NCI-H1092 (cell line): ENCODE data around the gene PKIG.

Experiments used
- DNase-seq: peaks from one replicate; lab custom pipeline; 2025; lab: John Stamatoyannopoulos, UW

The PKIG gene

GRCh38 chr20:44596876-44597275, 14.5 kb downstream of the PKIG start:
- DNase-seq: no peak

GRCh38 chr20:44597516-44597915, 15.1 kb downstream of the PKIG start:
- no peak for DNase-seq

GRCh38 chr20:44597930-44598329, 15.6 kb downstream of the PKIG start:
- DNase-seq: no peak

- no peak for DNase-seq
These were observed 16.3 kb downstream of the PKIG start for GRCh38 chr20:44598423-44599305.

GRCh38 chr20:44599715-44600114, 17.3 kb downstream of the PKIG start:
- DNase-seq: no peak

GRCh38 chr20:44600301-44600700, 17.9 kb downstream of the PKIG start:
- DNase-seq: no peak

- no peak for DNase-seq
These were observed 18.4 kb downstream of the PKIG start for GRCh38 chr20:44600758-44601201.

GRCh38 chr20:44601236-44601671, 18.9 kb downstream of the PKIG start:
- no peak for DNase-seq

GRCh38 chr20:44601801-44602204, 19.4 kb downstream of the PKIG start:
- no peak for DNase-seq

GRCh38 chr20:44603327-44603726, 20.9 kb downstream of the PKIG start:
- DNase-seq: no peak

- DNase-seq: no peak
These were observed 24.5 kb downstream of the PKIG start for GRCh38 chr20:44606725-44607441.

GRCh38 chr20:44609006-44609515, 26.7 kb downstream of the PKIG start:
- DNase-seq: no peak

- DNase-seq: peak; percentile 82
These were observed 27.3 kb downstream of the PKIG start for GRCh38 chr20:44609516-44610312.

GRCh38 chr20:44610313-44610962, 28.1 kb downstream of the PKIG start:
- no peak for DNase-seq

GRCh38 chr20:44613575-44613974, 31.2 kb downstream of the PKIG start:
- no peak for DNase-seq

GRCh38 chr20:44614525-44614924, 32.1 kb downstream of the PKIG start:
- DNase-seq: no peak

GRCh38 chr20:44615169-44615791, 32.9 kb downstream of the PKIG start:
- no peak for DNase-seq

- DNase-seq: no peak
These were observed 33.7 kb downstream of the PKIG start for GRCh38 chr20:44615876-44616603.

GRCh38 chr20:44616604-44616964, 34.2 kb downstream of the PKIG start:
- no peak for DNase-seq

GRCh38 chr20:44618318-44618731, 35.9 kb downstream of the PKIG start:
- peak; percentile 10 for DNase-seq
